GM12874 (cell line): ENCODE results near the gene NLGN2.

Experiments used
- CTCF ChIP-seq: IDR thresholded peaks from 2 replicates; pipeline ENCODE4 v1.5.1; 2011; ENCODE audit warnings: low read depth, mild to moderate bottlenecking, control low read depth, low read length, moderate library complexity; ENCODE audit not compliant: insufficient read depth

NLGN2 gene

GRCh38 chr17:7419819-7420610, 12.4 kb downstream of the NLGN2 start, which contains the start of gene SPEM1:
TSS of gene SPEM1 (plus strand) at chr17:7420324. CDS start at chr17:7420385, 61 bp downstream.
- no peak for TF ChIP-seq CTCF

- TF ChIP-seq CTCF = no peak
Measured at GRCh38 chr17:7421186-7421585, 13.5 kb downstream of the NLGN2 start.

- TF ChIP-seq CTCF = no peak
Measured at GRCh38 chr17:7423679-7424078, 16.0 kb downstream of the NLGN2 start.

GRCh38 chr17:7425316-7425715, 17.7 kb downstream of the NLGN2 start, which contains the start of gene SPEM2:
TSS of gene SPEM2 (plus strand) at chr17:7425616. CDS start at chr17:7425689, 73 bp downstream.
- TF ChIP-seq CTCF = no peak

GRCh38 chr17:7425756-7426155, 18.1 kb downstream of the NLGN2 start:
- no peak for TF ChIP-seq CTCF

- TF ChIP-seq CTCF = no peak
Measured at GRCh38 chr17:7426203-7426863, 18.7 kb downstream of the NLGN2 start.

- TF ChIP-seq CTCF = no peak
Measured at GRCh38 chr17:7426896-7427489, 19.3 kb downstream of the NLGN2 start.
